Lung (tissue), 12 donors: Measurements from ENCODE around the gene TXNRD2. TPM values are rescaled to one million over a fixed set of nuclear protein-coding genes. Genes with fewer than 3 reads are reported as not detected.

Experiments
- ATAC-seq: fragments of 200-7000 bp; cut with Tn5 transposase; one replicate; pipeline ENCODE4 v1.9.1; 2020; ENCODE audit warnings: moderate number of reproducible peaks; ENCODE audit not compliant: insufficient read depth, low FRiP score
- DNase-seq, 3 donors: peaks; one replicate each; pipeline ENCODE4 v3.0.0-alpha.2; 2013 to 2017
- H3K27ac ChIP-seq, 2 donors: one replicate each; pipeline ENCODE4 v1.5.1; 2013; ENCODE audit warnings: mild to moderate bottlenecking in 2 of 2, moderate library complexity in 2 of 2, control low read depth in 1 of 2, inconsistent platforms in 1 of 2, low read depth in 1 of 2, low read length in 1 of 2
- H3K27me3 ChIP-seq, 3 donors: one replicate each; pipeline ENCODE4 v1.5.1; 2013; ENCODE audit warnings: low read length in 2 of 3; ENCODE audit not compliant: control insufficient read depth in 3 of 3, insufficient read depth in 3 of 3
- H3K36me3 ChIP-seq, 4 donors: one replicate each; pipeline ENCODE4 v1.5.1; 2013; ENCODE audit warnings: low read length in 4 of 4, mild to moderate bottlenecking in 1 of 4, moderate library complexity in 1 of 4; ENCODE audit not compliant: control insufficient read depth in 4 of 4, insufficient read depth in 4 of 4
- H3K4me1 ChIP-seq, 5 donors: one replicate each; pipeline ENCODE4 v1.5.1; 2013; ENCODE audit warnings: low read length in 5 of 5, mild to moderate bottlenecking in 2 of 5, moderate library complexity in 1 of 5; ENCODE audit not compliant: control insufficient read depth in 5 of 5, insufficient read depth in 5 of 5
- H3K4me3 ChIP-seq: one replicate; pipeline ENCODE4 v1.5.1; 2013; ENCODE audit warnings: mild to moderate bottlenecking, control low read depth, moderate library complexity
- H3K9ac ChIP-seq, 2 donors: one replicate each; pipeline ENCODE4 v1.5.1; 2013; ENCODE audit warnings: low read length in 2 of 2, control low read depth in 1 of 2; ENCODE audit not compliant: insufficient read depth in 1 of 2
- H3K9me3 ChIP-seq, 4 donors: one replicate each; pipeline ENCODE4 v1.5.1; 2013; ENCODE audit warnings: low read length in 3 of 4, mild to moderate bottlenecking in 1 of 4, moderate library complexity in 1 of 4; ENCODE audit not compliant: control insufficient read depth in 4 of 4, insufficient read depth in 3 of 4
- WGBS, 2 donors: extraction: QIAGEN DNeasy Blood & Tissue Kit; methylation state at CpG; one replicate each; pipeline ENCODE4 v1.1.7; 2013; 5-methylcytosine and 5-hydroxymethylcytosine counted together
- polyA plus RNA-seq, 2 donors: library from polyadenylated mRNA; stranded (reverse); fragments of 200-250 nt; gene quantifications; one replicate each; pipeline ENCODE4 v1.2.1, GENCODE V29; 2013
- total RNA-seq, 2 donors: library from RNA; depleted of rRNA in 1 of 2; stranded (reverse); fragments of >200 nt in 1 of 2; gene quantifications; one replicate each; pipeline ENCODE4 v1.2.1, GENCODE V29; 2014 to 2021
- TF ChIP-seq, protein P1 (sequence below): IDR thresholded peaks from 2 replicates; pipeline ENCODE4 v1.5.1; 2012; ENCODE audit warnings: mild to moderate bottlenecking; ENCODE audit errors: control extremely low read depth, extremely low read depth
- donor health status: control.
- donor health status: control.
- donor health status: Bipolar disorder and iron deficiency.
- donor health status: healthy.
- donor health status: DM: yes; HTN: yes; CAD: no.

TXNRD2 gene
- total and polyA plus RNA-seq, 4 donors = 20.3 to 59.2 (median 32.2) TPM

DNA sequence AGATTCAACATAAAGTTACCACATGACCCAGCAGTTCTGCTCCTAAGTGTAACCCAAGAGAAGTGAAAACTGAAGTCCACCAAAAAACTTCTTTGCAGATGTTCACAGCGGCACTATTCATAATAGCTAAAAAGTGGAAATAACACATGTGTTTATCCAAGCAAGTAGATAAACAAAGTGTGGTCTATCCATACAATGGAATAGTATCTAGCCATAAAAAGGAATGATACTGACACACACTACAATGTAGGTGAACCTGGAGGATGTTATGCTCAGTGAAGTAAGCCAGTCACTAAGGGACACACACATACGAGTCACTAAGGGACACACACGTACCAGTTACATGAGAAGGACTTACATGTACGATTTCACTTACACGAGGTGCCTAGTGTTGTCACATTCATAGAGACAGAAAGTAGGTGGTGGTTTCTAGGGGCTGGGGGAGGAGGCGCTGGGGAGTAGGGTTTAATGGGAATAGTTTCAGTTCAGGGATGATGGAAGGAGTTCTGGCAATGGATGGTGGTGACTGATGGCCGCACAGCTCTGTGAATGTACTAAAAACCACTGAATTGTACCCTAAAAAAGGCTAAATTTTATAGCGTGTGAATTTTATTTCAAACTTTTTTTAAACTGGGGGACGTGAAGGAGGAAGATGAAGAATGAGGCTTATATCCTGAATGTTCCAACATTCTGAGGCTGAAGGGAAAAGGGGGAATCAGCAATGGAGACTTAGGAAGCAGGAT lies 27.2 kb downstream of the TXNRD2 start:
- Histone ChIP-seq H3K9me3 (no peaks in the 10 kb centered on the region), H3K4me1 (no peaks in the 10 kb centered on the region), H3K9ac (no peak overlapping the region), H3K36me3 (peaks cover 12 to 59% (median 22%) of the 10 kb centered on the region in 4 donors), H3K4me3 (no peak overlapping the region), H3K27me3 (no peaks in the 10 kb centered on the region), H3K27ac (no peak overlapping the region)
- TF ChIP-seq, protein P1, sequence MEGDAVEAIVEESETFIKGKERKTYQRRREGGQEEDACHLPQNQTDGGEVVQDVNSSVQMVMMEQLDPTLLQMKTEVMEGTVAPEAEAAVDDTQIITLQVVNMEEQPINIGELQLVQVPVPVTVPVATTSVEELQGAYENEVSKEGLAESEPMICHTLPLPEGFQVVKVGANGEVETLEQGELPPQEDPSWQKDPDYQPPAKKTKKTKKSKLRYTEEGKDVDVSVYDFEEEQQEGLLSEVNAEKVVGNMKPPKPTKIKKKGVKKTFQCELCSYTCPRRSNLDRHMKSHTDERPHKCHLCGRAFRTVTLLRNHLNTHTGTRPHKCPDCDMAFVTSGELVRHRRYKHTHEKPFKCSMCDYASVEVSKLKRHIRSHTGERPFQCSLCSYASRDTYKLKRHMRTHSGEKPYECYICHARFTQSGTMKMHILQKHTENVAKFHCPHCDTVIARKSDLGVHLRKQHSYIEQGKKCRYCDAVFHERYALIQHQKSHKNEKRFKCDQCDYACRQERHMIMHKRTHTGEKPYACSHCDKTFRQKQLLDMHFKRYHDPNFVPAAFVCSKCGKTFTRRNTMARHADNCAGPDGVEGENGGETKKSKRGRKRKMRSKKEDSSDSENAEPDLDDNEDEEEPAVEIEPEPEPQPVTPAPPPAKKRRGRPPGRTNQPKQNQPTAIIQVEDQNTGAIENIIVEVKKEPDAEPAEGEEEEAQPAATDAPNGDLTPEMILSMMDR = no peak
- no peak for DNase-seq
- no peak for ATAC-seq
- WGBS, 2 donors = 94 to 97% methylated on average over 9 of the region's 9 CpGs

DNA sequence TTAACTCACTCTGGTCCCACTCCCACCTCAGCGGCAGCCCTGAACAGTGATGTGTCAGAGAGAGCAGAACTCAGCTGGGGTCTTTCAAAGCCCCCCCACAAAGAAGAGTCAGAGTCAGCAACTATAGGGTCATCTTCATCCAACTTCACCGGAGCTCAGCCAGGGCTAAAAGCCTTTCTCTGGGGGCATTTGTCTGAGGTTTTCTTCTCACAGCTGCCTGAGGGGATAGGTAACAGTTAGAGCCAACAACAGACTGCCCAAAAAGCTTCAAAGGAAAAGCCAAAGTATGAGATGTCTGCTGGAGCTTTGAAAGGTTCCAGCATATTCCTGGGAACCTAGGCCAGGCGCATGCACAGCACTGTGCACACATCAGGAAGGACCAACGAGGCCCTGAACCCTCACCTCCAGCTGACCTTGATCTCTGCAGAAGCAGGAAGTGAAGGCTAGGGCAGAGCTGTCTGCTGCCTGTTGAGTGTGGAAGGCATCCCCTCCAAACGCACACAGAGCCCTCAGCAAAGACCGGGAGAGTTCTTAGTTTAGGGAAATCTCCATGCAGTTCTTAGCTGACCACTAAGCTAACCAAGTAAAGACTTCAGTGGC lies 28.2 kb downstream of the TXNRD2 start:
- Histone ChIP-seq H3K9me3 (no peaks in the 10 kb centered on the region), H3K27me3 (no peaks in the 10 kb centered on the region), H3K27ac (no peak overlapping the region), H3K9ac (no peak overlapping the region), H3K4me3 (no peak overlapping the region), H3K36me3 (peaks cover 13 to 57% (median 22%) of the 10 kb centered on the region in 4 donors), H3K4me1 (no peaks in the 10 kb centered on the region)
- 91 to 95% methylated on average over 6 of the region's 6 CpGs for WGBS, 2 donors
- ATAC-seq = no peak
- TF ChIP-seq, protein P1 = no peak
- DNase-seq = no peak

DNA sequence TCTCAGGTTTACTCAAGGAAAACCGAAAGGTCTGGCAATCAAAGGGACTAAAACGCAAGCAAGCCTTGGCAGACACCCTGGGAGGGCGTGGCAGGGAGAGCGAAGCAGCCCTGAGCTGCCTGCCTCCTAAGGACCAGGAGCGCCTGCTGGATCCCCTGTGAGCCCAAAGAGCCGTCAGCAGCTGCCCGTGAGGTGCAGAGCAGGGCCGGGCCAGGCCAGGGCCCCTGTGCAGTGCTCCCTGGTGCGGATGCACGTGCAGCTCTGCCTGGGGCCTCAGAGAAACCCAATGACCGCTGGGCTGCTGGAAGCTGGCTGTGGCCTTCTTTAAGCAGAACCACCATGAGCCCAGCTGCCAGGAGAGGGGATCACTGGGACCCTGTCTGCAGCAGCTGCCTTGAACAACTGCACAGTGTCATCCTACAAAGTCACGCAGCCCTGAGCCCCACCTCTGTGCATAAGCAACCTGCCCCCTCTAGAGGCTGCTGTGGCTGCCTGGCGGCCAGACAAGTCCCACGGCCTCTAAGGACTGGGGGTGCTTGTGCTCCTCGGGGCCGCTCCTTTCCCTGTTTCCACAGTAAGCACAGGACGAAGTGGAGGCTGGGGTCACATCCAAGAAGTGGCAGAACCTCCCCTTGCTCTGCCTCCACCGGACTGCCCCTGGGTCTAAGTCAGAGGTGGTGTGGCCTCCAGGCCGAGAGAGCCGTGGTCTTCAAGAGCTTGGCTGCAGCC lies 29.2 kb downstream of the TXNRD2 start:
- Histone ChIP-seq H3K9me3 (no peaks in the 10 kb centered on the region), H3K36me3 (peaks cover 13 to 55% (median 19%) of the 10 kb centered on the region in 4 donors), H3K27me3 (no peaks in the 10 kb centered on the region), H3K9ac (no peak overlapping the region), H3K4me3 (no peak overlapping the region), H3K4me1 (no peaks in the 10 kb centered on the region), H3K27ac (no peak overlapping the region)
- TF ChIP-seq, protein P1 = no peak
- DNase-seq (no peak), ATAC-seq (no peak)
- 78 to 83% methylated on average over 20 of the region's 20 CpGs for WGBS, 2 donors
